GM19467 (cell line): ENCODE data around the gene GFI1B.

ENCODE experiments used
- ATAC-seq: cut with Tn5 transposase; IDR thresholded peaks from one replicate; pipeline ENCODE4 v1.9.1; 2021; ENCODE audit warnings: mild to moderate bottlenecking, moderate library complexity; ENCODE audit not compliant: unreplicated experiment

The GFI1B gene

DNA sequence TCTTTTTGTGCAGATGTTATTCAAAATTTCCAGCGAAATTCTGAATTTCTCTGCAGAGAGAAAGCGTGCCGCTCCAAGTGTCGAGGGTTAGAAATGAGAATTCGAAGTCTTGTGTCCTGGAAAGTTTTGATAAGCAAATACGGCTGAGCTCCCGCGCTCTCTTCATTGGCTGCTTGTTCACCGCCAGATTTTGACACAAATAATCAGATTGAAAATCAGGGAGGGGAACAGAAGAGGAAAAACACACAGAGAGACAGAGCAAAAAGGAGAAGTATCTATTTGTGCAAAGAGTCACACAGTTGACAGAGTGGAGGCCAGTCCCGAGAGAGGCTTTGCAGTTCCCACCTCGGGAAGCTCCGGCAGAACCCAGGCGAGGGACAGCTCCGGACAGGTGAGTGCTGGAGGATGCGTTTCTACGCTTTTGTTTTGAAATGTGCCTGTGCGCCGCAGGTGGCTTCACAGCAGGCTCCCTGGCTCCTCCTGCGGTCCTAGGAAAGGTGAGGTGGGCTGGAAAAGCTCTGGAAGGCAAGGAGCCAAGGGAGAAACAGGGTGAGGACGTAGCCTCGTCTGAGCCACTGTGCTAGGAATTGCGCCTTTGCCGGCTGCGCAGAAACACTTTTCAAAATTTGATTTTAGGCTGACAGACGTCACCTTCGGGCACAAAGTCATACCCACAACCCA lies at the start of gene GFI1B:
TSS of gene GFI1B (plus strand) at position 244 of the 681 bp plus-strand sequence. CDS start 7,985 bp downstream, outside the sequence.
- no peak for ATAC-seq

DNA sequence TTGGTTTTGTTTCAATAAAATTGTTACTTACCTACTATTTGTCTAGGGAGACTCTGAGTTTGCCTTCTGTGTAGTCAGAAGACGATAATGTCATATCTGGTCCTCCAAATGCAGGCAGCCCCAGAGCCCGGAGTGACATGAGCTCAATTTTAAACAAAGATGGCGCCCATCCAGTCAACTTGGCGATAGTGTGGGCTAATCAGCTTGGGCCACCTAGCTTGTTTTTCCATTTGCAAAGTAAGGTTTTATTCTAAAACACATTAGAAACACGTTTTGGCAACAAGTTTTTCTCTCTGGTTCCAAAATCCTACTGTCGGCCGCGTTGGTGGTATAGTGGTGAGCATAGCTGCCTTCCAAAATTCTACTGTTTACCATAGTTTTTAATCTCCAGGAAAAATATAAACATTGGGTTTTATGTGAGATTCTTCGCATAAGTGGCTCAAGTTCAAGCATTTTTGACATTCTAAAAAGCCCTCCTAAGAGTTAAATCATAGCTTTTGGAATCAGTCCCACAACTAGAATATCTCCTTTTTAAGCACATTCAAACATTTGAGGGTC lies 47.2 kb upstream of the GFI1B start:
- no peak for ATAC-seq

DNA sequence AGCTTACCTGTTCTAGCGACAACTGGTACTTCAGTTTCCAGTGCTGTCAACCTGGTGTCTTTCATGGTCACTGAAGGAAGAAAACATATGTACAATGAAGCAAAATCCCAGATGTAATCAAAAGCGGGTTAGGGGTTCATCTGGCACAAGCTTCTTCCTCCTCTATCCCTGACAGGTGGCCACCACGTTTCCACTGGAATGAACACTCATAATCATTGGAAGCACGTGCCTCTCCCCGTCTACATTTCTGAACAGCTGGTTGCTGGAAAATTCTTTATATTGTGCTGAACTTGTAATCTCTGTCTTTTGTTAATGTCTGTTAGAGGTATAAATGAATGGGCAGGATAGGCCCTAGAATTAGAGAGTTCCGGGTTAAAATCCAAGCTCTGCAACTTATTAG lies 43.5 kb upstream of the GFI1B start:
- ATAC-seq: no peak

DNA sequence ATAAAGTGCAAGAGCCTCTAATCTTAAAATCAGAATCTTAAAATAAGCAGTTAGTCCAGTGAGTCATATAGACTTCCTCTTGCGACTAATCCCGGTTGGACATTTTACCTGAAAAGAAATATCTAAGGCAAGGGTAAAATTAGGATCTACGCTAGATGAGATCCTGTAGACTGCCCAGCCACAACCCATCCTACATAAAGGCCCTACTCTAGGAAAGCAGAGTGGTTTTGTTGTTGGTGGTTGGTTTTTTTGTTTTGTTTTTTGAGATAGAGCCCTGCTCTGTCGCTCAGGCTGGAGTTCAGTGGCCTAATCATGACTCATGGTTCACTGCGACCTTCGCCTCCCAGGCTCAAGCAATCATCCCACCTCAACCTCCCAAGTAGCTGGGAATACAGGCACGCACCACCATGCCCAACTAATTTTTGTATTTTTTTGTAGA lies 41.0 kb upstream of the GFI1B start:
- no peak for ATAC-seq

DNA sequence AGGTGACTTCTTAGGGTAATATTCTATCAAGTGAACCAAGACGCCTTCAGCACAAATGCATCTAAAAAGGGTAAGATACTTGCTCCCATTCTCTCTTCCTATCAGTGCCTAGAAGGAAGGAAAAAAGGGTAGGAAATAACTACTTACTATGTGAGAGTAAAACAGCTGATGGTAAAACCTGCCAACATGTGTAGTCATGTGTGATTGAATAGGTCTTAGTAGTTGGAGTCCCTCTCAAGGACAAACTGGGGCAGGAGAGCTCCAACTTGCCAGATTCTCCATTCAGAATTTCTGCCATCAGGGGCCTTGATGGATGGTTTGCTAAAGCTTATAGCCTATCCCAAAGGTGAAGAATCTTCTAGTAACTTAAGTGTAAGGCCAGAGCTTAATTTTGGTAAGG lies 39.3 kb upstream of the GFI1B start:
- ATAC-seq: no peak

DNA sequence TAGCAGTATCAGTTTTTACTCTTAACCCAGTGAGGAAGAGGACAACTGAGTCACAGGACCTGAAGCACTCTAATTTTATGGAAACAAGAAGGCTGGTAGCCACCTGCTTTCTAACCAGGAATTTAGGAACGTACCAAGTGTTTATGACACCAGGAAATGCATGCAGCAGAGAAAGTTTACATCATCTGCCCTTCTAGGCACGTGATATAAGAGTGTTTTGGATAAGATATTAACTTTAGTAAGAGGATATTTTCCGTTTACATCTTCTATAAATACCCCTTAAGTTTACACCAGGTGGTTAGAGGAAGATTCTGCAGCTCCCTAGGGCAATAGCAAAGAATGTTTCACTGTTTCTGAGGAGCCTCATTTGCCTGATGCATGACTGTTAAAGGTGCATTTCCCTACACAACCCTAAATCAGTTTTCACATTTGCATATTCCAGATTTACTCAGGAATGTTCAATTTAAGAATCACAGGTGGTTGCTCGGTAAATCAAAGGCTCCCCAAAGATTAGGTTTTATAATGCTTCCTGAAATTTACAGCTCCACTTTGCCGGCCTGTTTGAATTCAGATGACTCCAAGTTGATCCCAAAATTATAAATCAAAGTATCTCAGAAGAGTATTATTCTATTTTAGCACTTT lies 35.8 kb upstream of the GFI1B start:
- ATAC-seq: no peak

DNA sequence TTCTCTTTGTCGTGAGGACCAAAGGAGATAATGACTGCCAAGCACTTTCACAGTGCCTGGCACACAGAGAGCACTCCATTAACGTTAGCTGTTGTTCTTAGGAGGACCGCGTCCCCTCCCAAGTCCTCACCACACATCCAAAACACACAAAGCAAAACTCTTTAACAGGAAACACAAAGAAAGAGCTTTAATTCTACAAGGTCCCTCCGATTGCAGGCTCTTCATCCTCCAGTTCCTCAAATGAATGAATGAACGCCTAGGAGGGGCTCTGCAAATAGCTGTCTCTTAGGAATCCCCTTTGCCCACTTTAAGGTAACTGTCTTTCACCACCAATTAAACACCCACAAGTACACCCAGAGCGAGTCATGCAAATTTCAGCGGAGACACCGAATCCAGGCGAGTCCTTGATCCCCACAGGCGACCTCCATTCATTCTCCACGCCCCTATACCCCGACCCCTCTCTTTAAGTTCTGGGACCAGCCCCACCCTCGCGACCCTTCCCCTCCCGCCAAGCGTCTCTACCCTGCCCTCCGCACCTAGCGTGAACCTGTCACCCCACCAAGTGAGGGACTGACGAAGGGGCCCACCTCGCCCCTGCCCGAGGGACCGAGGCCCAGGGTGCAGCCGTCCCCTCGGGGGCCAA lies 34.7 kb upstream of the GFI1B start:
- no peak for ATAC-seq

DNA sequence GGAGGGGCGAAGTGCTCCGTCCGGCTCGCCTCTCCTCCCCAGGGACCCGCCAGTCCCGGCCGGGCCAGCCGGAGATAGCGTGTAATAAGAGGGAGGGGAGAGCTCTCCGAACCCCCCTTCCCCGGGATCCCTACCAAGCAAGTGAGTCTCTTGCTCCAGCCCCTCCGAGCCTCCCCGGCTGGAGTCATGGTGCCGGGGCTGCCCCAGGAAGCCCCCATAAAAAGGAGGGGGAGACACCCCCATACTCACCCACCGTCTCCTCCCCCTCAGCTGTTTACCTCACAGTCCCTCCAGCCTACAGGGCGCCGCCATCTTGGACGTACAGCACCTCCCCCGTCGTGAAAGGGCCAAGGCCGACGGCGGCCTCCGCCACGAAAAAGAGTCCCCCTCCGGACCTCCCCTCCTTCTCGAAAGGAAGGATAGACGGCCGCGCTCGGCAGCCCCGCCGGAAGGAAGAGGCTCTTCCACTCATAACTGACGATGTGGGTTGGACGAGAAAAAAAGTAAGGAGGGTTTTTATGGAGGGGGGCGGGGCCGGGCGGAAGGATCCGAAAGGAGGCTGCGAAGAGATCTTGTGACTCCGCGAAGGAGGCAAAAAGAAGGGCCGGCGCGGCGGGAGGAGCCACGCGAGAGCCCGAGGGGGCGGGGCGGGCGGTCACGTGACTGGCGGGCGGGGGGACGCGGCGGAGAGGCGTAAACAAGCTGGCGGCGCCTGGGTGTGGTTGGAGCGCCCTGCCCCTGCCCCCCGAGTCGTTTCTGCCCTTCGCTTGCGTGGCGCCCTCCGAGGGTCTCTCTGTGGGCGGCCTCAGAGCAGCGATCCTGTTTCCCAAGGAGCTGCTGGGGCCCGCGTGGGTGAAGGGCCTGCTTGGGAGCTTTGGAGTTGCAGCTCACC lies 34.0 kb upstream of the GFI1B start, which contains the start of gene TSC1:
TSS of gene TSC1 (minus strand) at position 323 of the 892 bp plus-strand sequence. CDS start 15,744 bp downstream, outside the sequence.
- peak; percentile 61 for ATAC-seq

DNA sequence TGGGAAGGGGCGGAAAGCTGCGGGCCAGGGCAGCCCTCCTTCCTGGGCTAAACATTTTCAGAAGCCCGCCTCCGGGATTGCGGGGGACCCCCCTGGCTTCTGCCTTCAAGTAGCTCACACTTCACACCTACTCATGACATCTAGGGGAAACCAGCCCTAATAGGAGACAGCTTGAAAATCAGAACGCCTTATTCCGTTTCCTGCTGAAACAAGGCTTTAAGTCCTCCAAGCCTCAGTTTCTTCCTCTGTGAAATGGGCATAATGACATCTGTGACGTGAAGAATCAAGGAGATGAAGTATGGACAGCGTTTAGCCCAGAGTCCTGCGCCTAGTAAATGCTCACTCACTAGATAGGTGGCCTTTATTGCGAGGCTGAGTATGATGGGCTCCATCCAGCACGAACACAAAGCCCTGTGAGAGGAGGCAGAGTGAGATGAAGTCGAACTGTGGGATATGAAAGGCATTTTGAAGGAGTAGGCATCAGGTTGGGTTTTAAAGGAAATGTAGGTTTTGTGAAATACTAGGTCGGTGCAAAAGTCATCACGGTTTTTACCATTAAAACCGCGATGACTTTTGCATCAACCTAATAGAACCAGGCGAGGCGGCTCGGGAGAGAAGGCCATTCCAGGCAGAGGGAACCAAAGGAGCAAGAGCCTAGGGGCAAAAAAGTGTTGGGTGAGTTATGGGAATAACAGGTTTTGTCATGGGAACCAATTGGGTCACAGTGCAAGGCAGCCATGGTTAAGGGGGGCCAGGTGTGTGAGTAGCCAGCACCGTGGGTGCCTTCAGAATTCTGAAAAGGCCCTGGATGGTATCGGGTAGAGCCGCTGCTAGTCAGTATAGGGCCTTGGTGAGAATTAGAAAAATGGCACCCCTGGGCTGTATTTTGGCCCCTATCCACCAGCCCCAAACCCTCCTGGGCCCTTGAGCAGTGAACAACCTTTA lies 33.0 kb upstream of the GFI1B start:
- ATAC-seq: no peak

DNA sequence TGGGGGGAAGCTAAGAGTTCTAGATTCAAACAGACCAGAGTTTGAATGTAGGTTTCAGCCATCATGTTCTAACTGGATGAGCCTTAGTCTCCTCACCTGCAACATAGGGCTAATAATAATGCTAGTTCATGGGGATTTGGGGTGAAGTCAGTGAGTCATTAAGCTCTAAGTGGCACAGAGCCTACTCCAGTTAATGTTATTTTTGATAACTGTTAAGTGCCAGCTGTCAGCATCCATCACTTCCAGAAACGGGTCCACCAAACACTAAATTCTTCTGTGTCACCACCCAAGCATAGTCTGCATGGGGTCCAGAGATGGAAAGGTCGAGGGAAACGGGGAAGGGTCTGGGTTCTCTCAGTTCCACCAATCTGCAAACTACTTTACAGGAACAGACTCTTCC lies 32.3 kb upstream of the GFI1B start:
- ATAC-seq: no peak

DNA sequence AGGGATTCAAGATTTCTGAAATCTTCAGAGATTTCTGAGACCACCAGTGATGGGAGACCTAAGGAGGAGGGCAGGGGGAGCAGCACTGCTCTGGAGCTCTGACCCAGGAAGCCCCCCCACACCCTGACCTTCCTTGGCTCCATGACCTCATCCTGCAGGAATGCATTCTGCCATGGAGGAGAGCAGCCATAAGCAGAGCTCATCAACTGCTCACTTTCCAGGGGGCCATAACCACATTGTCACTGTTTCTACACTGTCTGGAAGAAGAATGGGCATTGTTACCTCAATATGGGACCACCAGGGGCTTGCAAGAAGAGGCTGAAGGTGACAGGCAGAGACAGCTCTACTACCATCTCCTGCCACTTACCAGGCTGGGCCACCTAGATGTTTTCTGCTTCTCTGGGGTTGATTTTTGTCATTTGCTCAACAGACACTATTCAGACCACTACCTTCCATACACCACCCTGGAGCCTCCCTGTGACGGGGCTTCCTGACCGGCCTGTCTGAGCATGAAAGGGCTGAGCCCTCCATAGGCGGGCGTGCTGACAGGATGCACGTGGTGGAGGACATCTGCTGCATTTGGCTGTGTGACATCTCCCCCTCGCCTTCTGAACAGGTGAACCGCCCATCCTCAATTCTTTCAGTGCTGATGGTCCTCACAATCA lies 31.7 kb upstream of the GFI1B start:
- ATAC-seq: no peak

DNA sequence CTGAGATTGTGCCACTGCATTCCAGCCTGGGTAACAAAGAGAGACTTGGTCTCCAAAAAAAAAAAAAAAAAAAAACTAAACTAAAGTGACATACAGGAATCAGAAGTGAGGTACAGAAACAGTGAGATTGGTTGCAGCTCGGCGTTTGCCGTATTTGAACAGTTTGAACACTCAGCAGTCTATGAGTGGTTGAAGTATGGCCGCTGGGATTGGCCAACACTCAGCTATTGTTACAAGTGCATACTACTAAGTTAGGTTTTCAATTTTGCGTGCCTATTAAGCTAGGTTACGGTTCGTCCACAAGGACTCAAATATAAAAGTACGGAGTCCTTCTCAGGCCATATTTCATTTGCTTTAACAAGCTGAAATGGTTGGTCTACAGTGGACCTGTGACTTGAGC lies 30.7 kb upstream of the GFI1B start:
- no peak for ATAC-seq

DNA sequence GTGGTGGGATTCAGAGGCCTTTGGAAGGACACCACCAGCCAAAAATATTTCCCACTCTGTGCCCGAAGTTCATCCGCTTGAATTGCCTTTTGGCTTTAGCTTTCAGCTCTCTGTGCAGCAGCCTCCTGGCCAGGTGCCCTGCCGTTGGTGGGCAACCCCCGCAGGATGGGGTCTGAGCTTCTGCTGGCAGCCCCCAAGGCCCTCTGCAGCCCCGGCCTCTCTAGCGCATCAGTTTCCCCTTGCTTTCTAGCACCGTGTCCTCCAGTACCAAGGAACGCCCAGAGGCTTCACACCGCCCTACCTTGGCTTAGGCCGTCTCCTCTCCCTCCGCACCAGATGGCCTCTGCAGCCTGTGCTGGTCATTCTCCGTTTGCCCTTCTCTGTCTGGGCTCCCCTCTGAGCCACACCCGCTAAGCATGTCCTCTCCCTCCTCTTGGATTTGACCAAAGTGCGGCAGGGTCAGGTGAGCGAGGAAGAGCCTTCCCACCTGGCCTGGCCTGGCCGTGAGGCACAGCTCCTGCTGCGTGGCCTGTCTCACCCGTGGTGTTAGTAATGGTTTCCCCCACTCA lies 29.9 kb upstream of the GFI1B start:
- no peak for ATAC-seq

DNA sequence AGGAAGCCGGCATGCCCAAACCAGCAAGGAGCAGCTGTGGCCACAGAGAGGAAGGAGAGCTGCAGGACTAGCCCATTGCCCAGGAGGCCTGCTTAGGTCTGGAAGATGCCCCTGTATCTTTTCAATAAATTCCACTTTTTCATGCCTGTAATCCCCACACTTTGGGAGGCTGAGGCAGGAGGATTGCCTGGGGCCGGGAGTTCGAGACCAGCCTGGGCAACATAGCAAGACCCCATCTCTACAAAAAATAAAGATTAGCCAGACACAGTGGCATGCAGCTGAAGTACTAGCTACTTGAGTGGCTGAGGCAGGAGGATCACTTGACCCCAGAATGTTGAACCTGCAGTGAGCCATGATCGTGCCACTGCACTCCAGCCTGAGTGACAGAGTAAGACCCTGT lies 28.8 kb upstream of the GFI1B start:
- ATAC-seq: no peak

DNA sequence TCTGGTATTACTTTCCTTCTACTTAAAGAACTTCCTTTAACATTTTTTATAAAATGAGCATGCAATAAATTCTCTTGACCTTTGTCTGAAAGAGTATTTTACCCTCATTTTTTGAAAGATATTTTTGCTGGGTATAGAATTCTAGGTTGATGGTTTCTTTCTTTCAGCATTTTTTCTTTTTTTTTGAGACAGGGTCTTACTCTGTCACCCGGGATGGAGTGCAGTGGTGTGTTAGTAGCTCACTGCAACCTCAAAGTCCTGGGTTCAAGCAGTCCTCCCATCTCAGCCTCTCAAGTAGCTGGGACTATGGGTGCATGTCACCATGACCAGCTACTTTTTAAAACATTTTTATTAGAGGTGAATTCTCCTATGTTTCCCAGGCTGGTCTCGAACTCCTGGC lies 23.4 kb upstream of the GFI1B start:
- no peak for ATAC-seq

DNA sequence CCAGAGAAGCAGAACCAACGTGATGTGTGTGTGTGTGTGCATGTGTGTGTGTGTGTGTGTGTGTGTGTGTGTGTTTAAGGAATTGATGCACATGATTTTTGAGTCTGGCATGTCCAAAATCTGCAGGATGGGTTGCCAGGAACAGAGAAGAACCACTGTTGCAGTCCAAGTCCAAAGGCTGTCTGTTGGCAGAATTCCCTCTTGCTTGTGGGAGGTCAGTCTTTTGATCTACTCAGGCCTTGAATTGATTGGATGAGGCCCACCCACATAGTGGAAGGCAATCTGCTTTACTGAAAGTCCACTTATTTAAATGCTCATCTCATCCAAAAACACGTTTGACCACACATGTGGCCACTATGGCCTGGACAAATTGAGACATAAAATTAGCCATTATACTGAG lies 22.7 kb upstream of the GFI1B start:
- ATAC-seq: no peak

DNA sequence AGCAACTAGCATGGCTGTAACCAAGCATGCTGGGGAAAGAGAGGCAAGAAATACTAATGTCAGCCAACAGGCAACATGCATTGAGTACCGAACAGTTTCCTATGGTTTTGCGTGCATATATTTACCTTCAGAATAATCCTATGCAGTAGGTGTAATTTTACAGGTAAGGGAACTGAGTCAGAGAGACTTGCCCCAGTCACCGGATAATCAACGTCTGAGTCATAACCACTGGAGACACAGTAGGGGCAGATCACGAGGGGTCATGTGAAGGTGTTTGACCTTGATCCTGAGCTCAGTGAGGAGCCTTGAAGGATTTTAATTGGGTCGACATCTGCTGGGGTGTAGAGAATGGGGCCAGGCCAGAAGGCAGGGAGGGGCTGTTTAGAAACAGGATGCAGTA lies 20.7 kb upstream of the GFI1B start:
- no peak for ATAC-seq

DNA sequence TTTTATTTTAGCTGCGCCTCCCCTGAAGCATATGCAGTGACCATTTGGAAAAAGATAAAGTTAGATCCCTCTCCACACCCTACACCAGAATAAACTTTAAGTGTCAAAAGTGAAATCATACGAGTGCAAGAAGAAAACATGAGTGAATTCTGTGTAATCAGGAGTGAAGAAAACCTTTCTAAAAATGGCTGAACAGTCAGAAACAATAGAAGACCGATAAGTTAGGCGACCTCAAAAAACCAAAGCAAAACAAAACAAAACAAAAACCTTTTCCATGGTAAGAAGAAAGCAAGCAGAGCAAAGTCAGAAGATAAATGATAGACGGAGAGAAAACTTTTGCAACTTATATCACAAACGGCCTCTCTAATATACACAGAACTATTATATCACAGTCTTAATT lies 17.5 kb upstream of the GFI1B start:
- ATAC-seq: no peak

DNA sequence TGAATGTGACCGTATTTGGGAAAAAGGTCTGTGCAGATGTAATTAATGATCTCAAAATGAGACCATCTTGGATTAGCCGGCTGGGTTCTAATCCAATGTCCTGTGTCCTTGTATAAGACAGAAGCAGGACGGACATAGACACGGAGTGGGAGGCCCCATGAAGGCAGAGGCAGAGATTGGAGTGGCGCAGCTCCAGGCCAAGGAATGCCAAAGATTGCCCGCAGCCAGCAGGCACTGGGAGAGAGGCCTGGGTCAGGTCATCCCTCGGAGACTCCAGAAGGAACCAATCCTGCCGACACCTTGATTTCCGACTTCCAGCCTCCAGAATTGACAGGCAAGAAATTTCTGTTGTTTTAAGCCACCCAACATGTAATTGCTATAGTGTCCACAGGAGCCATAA lies 13.0 kb upstream of the GFI1B start:
- no peak for ATAC-seq
